Neutrophil (primary cell): Measurements from ENCODE around the gene STMN3.

ENCODE experiments used
- H3K27ac ChIP-seq: fragments of 200-600 bp; sonication (generic); 2 replicates; pipeline ENCODE4 v1.5.1; 2016; ENCODE audit warnings: mild to moderate bottlenecking, moderate library complexity
- H3K27me3 ChIP-seq: fragments of 200-600 bp; sonication (generic); 2 replicates; pipeline ENCODE4 v1.6.0; 2016; ENCODE audit warnings: mild to moderate bottlenecking
- H3K36me3 ChIP-seq: fragments of 200-600 bp; sonication (generic); 2 replicates; pipeline ENCODE4 v1.5.1; 2017
- H3K4me1 ChIP-seq, 2 experiments: fragments of 200-600 bp in 1 of 2; sonication (generic) in 1 of 2; 1 replicate in 1 of 2; 2 replicates in 1 of 2; pipeline versions ENCODE4 v1.5.1 to v1.6.1; 2013 to 2016; ENCODE audit warnings: low read depth in 1 of 2, low read length in 1 of 2, mild to moderate bottlenecking in 1 of 2, moderate library complexity in 1 of 2; ENCODE audit not compliant: control insufficient read depth in 1 of 2, insufficient read depth in 1 of 2
- H3K4me3 ChIP-seq, 2 experiments: fragments of 200-600 bp in 1 of 2; sonication (generic) in 1 of 2; 1 replicate in 1 of 2; 2 replicates in 1 of 2; pipeline ENCODE4 v1.5.1; 2013 to 2016; ENCODE audit warnings: low read depth in 1 of 2, low read length in 1 of 2, mild to moderate bottlenecking in 1 of 2, moderate library complexity in 1 of 2
- H3K9me3 ChIP-seq: fragments of 200-600 bp; sonication (generic); 2 replicates; pipeline ENCODE4 v1.5.1; 2016
- TF ChIP-seq, protein P1 (sequence below): fragments of 200-600 bp; sonication (generic); IDR thresholded peaks from 2 replicates; pipeline ENCODE4 v1.5.1; 2016; ENCODE audit warnings: antibody characterized with exemption

Gene STMN3

GRCh38 chr20:63696306-63696627 is 43.0 kb upstream of the STMN3 start:
- TF ChIP-seq, protein P1, sequence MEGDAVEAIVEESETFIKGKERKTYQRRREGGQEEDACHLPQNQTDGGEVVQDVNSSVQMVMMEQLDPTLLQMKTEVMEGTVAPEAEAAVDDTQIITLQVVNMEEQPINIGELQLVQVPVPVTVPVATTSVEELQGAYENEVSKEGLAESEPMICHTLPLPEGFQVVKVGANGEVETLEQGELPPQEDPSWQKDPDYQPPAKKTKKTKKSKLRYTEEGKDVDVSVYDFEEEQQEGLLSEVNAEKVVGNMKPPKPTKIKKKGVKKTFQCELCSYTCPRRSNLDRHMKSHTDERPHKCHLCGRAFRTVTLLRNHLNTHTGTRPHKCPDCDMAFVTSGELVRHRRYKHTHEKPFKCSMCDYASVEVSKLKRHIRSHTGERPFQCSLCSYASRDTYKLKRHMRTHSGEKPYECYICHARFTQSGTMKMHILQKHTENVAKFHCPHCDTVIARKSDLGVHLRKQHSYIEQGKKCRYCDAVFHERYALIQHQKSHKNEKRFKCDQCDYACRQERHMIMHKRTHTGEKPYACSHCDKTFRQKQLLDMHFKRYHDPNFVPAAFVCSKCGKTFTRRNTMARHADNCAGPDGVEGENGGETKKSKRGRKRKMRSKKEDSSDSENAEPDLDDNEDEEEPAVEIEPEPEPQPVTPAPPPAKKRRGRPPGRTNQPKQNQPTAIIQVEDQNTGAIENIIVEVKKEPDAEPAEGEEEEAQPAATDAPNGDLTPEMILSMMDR = no peak
- Histone ChIP-seq H3K4me1 (peaks cover 0 to 4% of the 10 kb centered on the region in 2 experiments), H3K9me3 (no peaks in the 10 kb centered on the region), H3K4me3 (no peak overlapping the region), H3K36me3 (peaks cover 58% of the 10 kb centered on the region), H3K27me3 (peaks cover 21% of the 10 kb centered on the region), H3K27ac (no peak overlapping the region)

DNA sequence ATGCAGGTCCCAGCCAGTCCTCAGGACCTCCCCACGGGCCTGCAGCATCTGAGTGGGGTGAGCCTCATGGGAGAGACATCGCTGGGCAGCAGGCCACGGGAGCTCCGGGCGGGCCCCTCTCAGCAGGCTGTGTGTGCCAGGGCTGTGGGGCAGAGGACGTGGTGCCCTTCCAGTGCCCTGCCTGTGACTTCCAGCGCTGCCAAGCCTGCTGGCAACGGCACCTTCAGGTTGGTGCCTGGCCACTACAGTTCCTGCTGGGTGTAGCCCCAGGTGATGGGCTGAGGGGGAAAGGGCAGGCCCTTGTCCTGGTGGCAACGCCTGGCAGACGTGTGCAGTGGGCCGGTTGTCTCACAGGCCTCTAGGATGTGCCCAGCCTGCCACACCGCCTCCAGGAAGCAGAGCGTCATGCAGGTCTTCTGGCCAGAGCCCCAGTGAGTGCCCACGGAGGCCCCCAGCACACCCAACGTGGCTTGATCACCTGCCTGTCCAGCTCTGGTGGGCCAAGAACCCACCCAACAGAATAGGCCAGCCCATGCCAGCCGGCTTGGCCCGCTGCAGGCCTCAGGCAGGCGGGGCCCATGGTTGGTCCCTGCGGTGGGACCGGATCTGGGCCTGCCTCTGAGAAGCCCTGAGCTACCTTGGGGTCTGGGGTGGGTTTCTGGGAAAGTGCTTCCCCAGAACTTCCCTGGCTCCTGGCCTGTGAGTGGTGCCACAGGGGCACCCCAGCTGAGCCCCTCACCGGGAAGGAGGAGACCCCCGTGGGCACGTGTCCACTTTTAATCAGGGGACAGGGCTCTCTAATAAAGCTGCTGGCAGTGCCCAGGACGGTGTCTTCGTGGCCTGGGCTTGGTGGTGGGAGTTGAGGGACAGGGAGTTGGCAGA is 42.4 kb upstream of the STMN3 start:
- peaks cover 0 to 4% of the 10 kb centered on the region in 2 experiments for H3K4me1 ChIP-seq
- no peaks in the 10 kb centered on the region for H3K9me3 ChIP-seq
- H3K27ac ChIP-seq = no peak overlapping the region
- peaks cover 52% of the 10 kb centered on the region for H3K36me3 ChIP-seq
- peaks cover 21% of the 10 kb centered on the region for H3K27me3 ChIP-seq
- TF ChIP-seq, protein P1 = no peak
- H3K4me3 ChIP-seq = no peak overlapping the region

- Histone ChIP-seq H3K4me3 (no peak overlapping the region), H3K27ac (no peak overlapping the region), H3K4me1 (peaks cover 0 to 4% of the 10 kb centered on the region in 2 experiments), H3K9me3 (no peaks in the 10 kb centered on the region), H3K27me3 (peaks cover 21% of the 10 kb centered on the region), H3K36me3 (peaks cover 43% of the 10 kb centered on the region)
- TF ChIP-seq, protein P1 = no peak
Measured at GRCh38 chr20:63694584-63695423, 41.6 kb upstream of the STMN3 start.

- H3K27ac ChIP-seq = no peak overlapping the region
- H3K27me3 ChIP-seq = peaks cover 21% of the 10 kb centered on the region
- TF ChIP-seq, protein P1 = no peak
Measured at GRCh38 chr20:63693733-63694583, 40.7 kb upstream of the STMN3 start.

DNA sequence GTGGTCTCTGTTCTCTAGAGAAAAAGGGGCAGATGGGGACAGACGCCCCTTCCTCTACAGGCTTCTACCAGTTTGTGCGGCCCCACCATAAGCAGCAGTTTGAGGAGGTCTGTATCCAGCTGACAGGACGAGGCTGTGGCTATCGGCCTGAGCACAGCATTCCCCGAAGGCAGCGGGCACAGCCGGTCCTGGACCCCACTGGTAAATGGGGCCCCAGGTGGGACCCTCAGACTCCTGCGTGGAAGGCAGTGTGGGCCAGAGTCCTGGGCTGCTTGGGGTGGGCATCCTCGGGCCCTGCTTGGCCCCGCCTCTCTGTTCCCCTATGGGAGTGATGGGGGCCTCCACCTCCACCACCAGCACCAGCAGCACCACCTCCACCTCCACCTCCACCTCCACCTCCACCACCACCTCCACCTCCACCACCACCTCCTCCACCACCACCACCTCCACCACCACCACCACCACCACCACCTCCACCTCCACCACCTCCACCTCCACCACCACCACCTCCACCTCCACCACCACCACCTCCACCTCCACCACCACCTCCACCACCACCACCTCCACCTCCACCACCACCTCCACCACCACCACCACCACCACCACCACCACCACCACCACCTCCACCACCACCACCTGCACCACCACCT is 40.0 kb upstream of the STMN3 start:
- H3K4me3 ChIP-seq = no peak overlapping the region
- peaks cover 0 to 4% of the 10 kb centered on the region in 2 experiments for H3K4me1 ChIP-seq
- H3K36me3 ChIP-seq = peaks cover 28% of the 10 kb centered on the region
- H3K9me3 ChIP-seq = no peaks in the 10 kb centered on the region
- H3K27ac ChIP-seq = no peak overlapping the region
- TF ChIP-seq, protein P1 = no peak
- H3K27me3 ChIP-seq = peaks cover 21% of the 10 kb centered on the region

More at GRCh38 chr20:63693733-63694583, 40.7 kb upstream of the STMN3 start:
- Histone ChIP-seq H3K4me1 (peaks cover 0 to 4% of the 10 kb centered on the region in 2 experiments), H3K9me3 (no peaks in the 10 kb centered on the region), H3K4me3 (no peak overlapping the region), H3K36me3 (peaks cover 35% of the 10 kb centered on the region)
